ENCODE measurements around the gene HABP2.

Gene HABP2

DNA sequence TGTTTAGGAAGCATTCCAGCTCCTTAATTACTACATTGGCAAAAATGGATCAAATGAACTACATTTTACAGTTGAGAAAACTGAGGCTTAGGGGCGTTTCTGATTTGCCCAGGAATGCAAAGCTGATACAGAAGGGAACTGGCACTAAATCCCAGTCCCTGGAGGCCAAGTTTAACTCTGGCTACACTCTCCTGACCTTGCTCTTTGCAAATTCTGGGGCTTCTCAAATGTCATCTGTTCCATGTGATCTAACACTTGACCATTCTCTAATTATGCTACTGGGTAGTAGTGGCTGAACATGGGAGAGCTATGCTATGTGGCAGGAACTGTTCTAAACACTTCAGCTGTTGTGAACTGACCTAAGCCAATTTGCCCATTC lies 11.3 kb upstream of the HABP2 start:
- TF ChIP-seq, protein P1, sequence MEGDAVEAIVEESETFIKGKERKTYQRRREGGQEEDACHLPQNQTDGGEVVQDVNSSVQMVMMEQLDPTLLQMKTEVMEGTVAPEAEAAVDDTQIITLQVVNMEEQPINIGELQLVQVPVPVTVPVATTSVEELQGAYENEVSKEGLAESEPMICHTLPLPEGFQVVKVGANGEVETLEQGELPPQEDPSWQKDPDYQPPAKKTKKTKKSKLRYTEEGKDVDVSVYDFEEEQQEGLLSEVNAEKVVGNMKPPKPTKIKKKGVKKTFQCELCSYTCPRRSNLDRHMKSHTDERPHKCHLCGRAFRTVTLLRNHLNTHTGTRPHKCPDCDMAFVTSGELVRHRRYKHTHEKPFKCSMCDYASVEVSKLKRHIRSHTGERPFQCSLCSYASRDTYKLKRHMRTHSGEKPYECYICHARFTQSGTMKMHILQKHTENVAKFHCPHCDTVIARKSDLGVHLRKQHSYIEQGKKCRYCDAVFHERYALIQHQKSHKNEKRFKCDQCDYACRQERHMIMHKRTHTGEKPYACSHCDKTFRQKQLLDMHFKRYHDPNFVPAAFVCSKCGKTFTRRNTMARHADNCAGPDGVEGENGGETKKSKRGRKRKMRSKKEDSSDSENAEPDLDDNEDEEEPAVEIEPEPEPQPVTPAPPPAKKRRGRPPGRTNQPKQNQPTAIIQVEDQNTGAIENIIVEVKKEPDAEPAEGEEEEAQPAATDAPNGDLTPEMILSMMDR (IDR thresholded peaks at IDR 0.05) = no peak
- DNase-seq (ENCODE audit: low spot score) = no peak
- no peak overlapping the region for H3K4me3 ChIP-seq
- H3K27ac ChIP-seq = no peak overlapping the region

DNA sequence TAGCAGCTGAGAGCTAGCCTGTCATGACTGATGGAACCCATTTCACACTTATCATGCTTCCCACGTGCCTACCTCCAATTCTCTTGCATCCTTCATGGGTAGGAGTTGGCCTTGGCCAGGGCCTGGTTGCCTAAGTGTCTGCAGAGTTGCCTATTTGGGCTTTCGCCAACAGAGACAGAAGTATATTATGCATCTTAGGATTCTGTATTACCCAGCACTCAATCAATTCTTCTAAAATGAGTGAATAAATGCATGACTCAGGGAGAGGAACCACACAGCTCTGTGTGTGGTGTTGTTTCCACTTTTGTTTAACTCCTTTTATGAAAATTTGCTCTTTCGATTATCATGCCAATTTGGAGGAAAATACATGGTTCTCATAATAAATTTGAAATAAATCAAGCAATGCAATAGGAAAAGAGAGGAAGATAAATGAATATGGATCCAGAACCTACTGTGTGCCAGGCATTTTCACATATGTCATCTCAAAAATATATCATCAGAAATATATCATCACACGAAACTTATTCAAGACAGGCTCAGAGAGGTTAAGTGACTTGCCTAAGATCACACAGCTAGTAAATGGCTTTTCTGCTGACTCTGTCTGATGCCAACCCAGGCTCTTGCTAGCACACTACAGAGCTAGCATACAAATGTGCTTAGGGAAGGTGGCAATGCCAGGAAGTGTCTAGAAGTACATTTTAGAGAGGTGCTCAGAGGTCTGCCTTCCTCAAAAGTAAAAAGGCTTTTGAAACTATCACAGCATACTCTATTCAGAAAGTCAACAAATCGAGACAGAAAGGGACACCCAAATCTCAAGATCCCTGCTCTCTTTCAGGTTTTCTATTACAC lies 9.5 kb upstream of the HABP2 start:
- TF ChIP-seq, protein P1 (IDR thresholded peaks at IDR 0.05) = no peak
- Histone ChIP-seq H3K27ac (no peak overlapping the region), H3K4me3 (no peak overlapping the region)
- DNase-seq (ENCODE audit: low spot score) = no peak

DNA sequence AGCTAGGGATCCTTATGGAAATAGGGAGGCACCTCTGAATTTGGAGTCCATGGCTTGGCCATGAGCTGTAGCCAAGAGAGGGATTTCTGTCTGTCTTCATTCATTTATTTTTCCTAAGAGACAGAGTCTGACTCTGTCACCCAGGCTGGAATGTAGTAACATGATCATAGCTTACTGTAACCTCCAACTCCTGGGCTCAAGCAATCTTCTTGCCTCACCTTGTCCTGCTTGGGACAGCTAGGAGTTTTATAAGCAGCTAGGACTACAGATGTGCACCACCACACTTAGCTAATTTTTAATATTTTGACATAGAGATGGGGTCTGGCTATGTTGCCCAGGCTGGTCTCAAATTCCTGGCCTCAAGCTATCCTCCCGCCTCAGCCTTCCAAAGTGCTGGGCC lies 8.5 kb upstream of the HABP2 start:
- no peak overlapping the region for H3K4me3 ChIP-seq
- no peak for DNase-seq (ENCODE audit: low spot score)
- H3K27ac ChIP-seq = no peak overlapping the region
- TF ChIP-seq, protein P1 (IDR thresholded peaks at IDR 0.05) = no peak

DNA sequence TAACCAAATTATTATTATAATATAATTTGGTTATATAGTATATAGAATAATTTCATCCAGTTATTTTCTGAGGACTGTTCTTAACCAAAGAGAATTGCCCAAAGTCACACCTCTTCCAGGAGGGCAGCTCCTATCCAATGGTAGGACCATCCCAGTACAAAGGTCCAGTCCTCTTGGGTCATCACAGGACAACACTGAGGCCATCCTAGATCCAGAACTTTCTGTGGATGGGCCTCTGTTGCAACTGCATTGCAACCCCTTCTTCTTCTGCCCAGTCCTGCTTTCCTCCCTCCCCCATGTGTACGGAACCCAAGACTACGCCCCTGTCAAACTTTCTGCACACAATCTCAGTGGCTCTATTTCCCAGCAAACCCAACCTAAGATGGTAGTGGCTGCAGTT lies 5.4 kb upstream of the HABP2 start:
- TF ChIP-seq, protein P1 (IDR thresholded peaks at IDR 0.05) = no peak
- DNase-seq (ENCODE audit: low spot score) = no peak
- no peak overlapping the region for H3K27ac ChIP-seq
- no peak overlapping the region for H3K4me3 ChIP-seq

DNA sequence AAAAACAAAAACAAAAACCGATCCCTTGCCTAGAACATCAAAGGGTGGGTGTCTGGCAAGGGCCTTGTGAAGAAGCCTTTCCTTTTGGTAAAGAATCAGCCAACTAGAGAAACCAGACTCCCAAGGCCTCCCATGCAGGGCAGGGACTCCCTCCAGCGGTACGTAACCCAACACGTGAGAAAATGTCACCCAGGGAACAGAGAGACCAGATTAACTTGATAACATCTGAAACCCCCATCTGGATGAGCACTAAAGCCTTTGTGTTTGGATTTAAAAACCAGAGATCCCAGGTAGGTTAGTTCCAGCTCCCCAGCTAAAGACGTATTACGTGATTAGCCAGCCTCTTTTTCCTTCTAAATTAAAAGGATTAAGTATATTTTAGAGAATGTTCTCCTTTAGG lies 3.0 kb upstream of the HABP2 start:
- H3K27ac ChIP-seq = no peak overlapping the region
- H3K4me3 ChIP-seq = no peak overlapping the region
- TF ChIP-seq, protein P1 (IDR thresholded peaks at IDR 0.05) = no peak
- DNase-seq (ENCODE audit: low spot score) = no peak

DNA sequence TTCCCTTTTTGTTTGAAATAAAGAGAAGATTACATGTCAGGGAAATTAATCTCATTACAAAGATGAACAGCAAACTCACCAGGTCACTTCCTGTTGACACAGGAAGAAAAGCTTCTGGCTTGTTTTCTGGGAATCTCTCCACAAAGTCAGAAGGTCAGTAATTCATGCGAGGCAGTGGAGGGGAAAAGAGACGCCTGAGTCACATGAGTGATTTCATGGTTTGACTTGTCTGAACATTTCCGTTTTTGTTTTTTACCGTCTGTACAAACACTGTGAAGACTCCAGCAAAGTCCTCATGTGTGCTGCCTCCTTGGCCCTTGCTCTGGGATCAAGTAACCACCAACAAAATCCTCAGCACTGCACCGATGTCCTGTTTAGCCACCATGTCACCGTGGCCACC lies 2.5 kb upstream of the HABP2 start:
- Histone ChIP-seq H3K27ac (no peak overlapping the region), H3K4me3 (no peak overlapping the region)
- no peak for DNase-seq (ENCODE audit: low spot score)
- TF ChIP-seq, protein P1 (IDR thresholded peaks at IDR 0.05) = no peak

DNA sequence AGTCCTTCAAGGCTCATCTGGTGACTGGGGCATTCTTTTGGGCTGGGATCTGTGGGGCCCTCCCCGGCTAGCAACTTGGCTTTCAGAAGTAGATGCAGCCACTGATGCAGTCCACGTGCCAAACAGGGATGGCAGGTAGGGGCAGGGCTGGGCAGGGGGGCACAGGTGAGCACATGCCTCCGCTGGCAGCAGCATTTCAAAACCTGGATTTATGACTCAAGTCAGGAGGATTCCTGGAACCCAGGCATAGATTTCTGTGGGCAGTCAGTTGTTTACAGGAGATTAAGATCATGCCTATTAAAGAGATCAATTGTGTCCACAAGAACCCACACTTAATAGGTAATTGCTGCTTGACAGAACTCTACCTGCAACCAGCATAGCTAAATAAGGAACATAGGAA lies 839 bp upstream of the HABP2 start:
- TF ChIP-seq, protein P1 (IDR thresholded peaks at IDR 0.05) = no peak
- Histone ChIP-seq H3K4me3 (no peak overlapping the region), H3K27ac (no peak overlapping the region)
- no peak for DNase-seq (ENCODE audit: low spot score)

All from coronary artery (tissue), 2 donors.